ENCODE data around the gene L3MBTL4. TPM values are rescaled to one million over a fixed set of nuclear protein-coding genes. Genes with fewer than 3 reads are reported as not detected.
"Not testable (repeated sequence)": the region's sequence is repeated elsewhere in the genome, so short reads cannot be mapped to it uniquely, and the experiment has no call there.

L3MBTL4 gene
- total RNA-seq, 1 donor from 2014 or later = 1.1 TPM

GRCh38 chr18:6115710-6116109 is 299.0 kb downstream of the L3MBTL4 start:
- intact Hi-C loops (cut with micrococcal nuclease) = no loop called here

- intact Hi-C loops (cut with micrococcal nuclease) = no loop called here
These were observed 301.1 kb downstream of the L3MBTL4 start for GRCh38 chr18:6113650-6114049.

- intact Hi-C loops (cut with micrococcal nuclease) = no loop called here
These were observed 303.0 kb downstream of the L3MBTL4 start for GRCh38 chr18:6111726-6112125.

GRCh38 chr18:6109743-6110142 is 305.0 kb downstream of the L3MBTL4 start:
- intact Hi-C loops (cut with micrococcal nuclease) = no loop called here

- intact Hi-C loops (cut with micrococcal nuclease) = no loop called here
These were observed 306.9 kb downstream of the L3MBTL4 start for GRCh38 chr18:6107794-6108193.

- intact Hi-C loops (cut with micrococcal nuclease) = no loop called here
These were observed 308.5 kb downstream of the L3MBTL4 start for GRCh38 chr18:6106091-6106685.

GRCh38 chr18:6103741-6104140 is 311.0 kb downstream of the L3MBTL4 start:
- intact Hi-C loops (cut with micrococcal nuclease) = no loop called here

GRCh38 chr18:6096730-6097129 is 318.0 kb downstream of the L3MBTL4 start:
- intact Hi-C loops (cut with micrococcal nuclease) = no loop called here

- intact Hi-C loops (cut with micrococcal nuclease) = no loop called here
These were observed 326.3 kb downstream of the L3MBTL4 start for GRCh38 chr18:6088432-6088831.

GRCh38 chr18:6086731-6087130 is 328.0 kb downstream of the L3MBTL4 start:
- intact Hi-C loops (cut with micrococcal nuclease) = no loop called here

GRCh38 chr18:6079406-6079805 is 335.3 kb downstream of the L3MBTL4 start:
- intact Hi-C loops (cut with micrococcal nuclease) = no loop called here

- intact Hi-C loops (cut with micrococcal nuclease) = no loop called here
These were observed 335.8 kb downstream of the L3MBTL4 start for GRCh38 chr18:6078877-6079276.

- intact Hi-C loops (cut with micrococcal nuclease) = not testable (repeated sequence)
These were observed 342.3 kb downstream of the L3MBTL4 start for GRCh38 chr18:6072423-6072822.

- intact Hi-C loops (cut with micrococcal nuclease) = no loop called here
These were observed 345.2 kb downstream of the L3MBTL4 start for GRCh38 chr18:6069539-6069938.

GRCh38 chr18:6069103-6069502 is 345.6 kb downstream of the L3MBTL4 start:
- intact Hi-C loops (cut with micrococcal nuclease) = no loop called here

- intact Hi-C loops (cut with micrococcal nuclease) = no loop called here
These were observed 354.6 kb downstream of the L3MBTL4 start for GRCh38 chr18:6060149-6060548.

GRCh38 chr18:6059551-6059950 is 355.2 kb downstream of the L3MBTL4 start:
- intact Hi-C loops (cut with micrococcal nuclease) = no loop called here

GRCh38 chr18:6058941-6059340 is 355.8 kb downstream of the L3MBTL4 start:
- intact Hi-C loops (cut with micrococcal nuclease) = no loop called here

GRCh38 chr18:6057604-6058003 is 357.1 kb downstream of the L3MBTL4 start:
- intact Hi-C loops (cut with micrococcal nuclease) = no loop called here

- intact Hi-C loops (cut with micrococcal nuclease) = no loop called here
These were observed 358.4 kb downstream of the L3MBTL4 start for GRCh38 chr18:6056171-6056910.

GRCh38 chr18:6055711-6056110 is 359.0 kb downstream of the L3MBTL4 start:
- intact Hi-C loops (cut with micrococcal nuclease) = no loop called here

GRCh38 chr18:6054256-6054842 is 360.4 kb downstream of the L3MBTL4 start:
- intact Hi-C loops (cut with micrococcal nuclease) = no loop called here

GRCh38 chr18:6052449-6052913 is 362.2 kb downstream of the L3MBTL4 start:
- intact Hi-C loops (cut with micrococcal nuclease) = no loop called here
